Esophagus muscularis mucosa (tissue), 3 donors: ENCODE data around the gene PEX5L.

Experiments used
- POLR2A ChIP-seq: fragments of 450-650 bp; IDR thresholded peaks from one replicate; pipeline ENCODE4 v1.6.1; 2017; ENCODE audit warnings: antibody characterized with exemption, moderate library complexity, mild to moderate bottlenecking, low read depth
- TF ChIP-seq, protein P1 (sequence below), 3 experiments: fragments of 200-600 bp in 2 of 3; fragments of 450-650 bp in 1 of 3; sonication (generic) in 2 of 3; IDR thresholded peaks; one replicate each; pipeline ENCODE4 v1.5.1; 2017 to 2019; ENCODE audit warnings: antibody characterized with exemption in 3 of 3, mild to moderate bottlenecking in 2 of 3, moderate library complexity in 1 of 3

DNA sequence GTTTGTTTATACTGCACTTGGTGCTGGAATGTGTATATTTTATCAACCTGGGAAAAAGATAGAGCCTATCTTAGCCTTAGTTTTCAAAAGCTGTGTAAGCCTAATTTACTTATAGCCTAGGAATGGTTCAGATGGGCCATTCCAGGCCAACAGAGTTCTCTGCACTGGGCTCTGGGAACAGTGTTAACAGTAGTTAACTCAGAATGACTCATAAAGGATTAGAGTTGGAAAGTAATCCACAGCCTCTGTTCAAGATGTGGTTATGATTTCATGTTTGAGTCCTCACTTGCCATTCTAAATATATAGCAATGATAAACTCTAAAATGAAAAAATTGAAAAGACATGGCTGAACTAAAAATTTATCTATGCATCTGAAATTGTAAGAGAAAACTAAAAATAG is 22.6 kb upstream of the PEX5L start:
- no peak for TF ChIP-seq POLR2A
- TF ChIP-seq, protein P1, sequence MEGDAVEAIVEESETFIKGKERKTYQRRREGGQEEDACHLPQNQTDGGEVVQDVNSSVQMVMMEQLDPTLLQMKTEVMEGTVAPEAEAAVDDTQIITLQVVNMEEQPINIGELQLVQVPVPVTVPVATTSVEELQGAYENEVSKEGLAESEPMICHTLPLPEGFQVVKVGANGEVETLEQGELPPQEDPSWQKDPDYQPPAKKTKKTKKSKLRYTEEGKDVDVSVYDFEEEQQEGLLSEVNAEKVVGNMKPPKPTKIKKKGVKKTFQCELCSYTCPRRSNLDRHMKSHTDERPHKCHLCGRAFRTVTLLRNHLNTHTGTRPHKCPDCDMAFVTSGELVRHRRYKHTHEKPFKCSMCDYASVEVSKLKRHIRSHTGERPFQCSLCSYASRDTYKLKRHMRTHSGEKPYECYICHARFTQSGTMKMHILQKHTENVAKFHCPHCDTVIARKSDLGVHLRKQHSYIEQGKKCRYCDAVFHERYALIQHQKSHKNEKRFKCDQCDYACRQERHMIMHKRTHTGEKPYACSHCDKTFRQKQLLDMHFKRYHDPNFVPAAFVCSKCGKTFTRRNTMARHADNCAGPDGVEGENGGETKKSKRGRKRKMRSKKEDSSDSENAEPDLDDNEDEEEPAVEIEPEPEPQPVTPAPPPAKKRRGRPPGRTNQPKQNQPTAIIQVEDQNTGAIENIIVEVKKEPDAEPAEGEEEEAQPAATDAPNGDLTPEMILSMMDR (IDR thresholded peaks at IDR 0.05) = no peak
